IPS DF 4.7 (cell line): ENCODE data around the gene ZNF174.

Experiments used
- DNase-seq: peaks from one replicate; pipeline ENCODE4 v3.0.0-alpha.2; 2013; ENCODE audit warnings: low spot score; ENCODE audit errors: extremely low read depth

The ZNF174 gene

DNA sequence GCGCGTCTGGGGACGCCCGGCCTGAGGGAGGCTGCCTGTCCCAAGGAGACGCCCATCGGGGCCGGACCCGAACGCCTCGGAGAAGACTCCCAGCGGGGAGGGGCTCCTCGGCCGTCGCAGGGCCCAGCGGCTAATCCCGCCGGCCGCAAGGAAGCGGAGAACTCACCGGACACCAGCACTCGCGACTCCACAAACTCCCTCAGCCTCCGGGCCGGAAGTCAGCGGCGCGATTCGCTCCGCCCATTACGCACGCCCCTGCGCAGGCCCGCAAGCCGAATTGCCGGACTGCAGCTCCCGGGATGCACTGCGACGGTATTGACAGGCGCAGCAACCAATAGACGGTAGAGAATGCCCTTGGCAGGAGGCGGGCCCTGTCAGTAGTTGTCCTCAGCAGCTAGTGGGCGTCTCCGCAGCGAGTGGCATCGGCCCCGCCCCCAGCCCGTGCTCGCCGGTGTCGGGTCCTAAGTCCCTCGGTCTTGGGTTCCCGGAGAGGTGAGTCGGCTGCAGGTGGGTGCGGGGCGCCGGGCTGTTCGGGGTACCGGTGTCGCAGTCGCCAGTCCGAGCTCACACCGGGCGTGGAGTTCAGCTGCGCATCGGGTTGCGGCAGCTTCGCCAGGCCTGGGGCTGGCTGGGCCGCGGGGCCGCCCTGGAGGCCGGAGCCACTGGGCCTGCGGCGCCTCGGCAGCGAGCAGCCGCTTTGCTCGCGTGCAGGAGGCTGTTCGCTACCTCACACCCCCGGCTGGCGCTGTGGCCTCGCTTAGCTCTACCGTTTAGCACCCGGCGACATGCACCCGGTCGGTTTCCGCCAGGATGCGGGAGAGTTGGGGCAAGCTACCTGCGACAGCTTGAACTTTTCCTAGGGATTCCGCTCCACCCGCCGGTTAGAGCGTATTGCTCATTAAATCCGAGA, at the start of gene ZNF174, which contains the start of gene ZSCAN32:
TSS of gene ZNF174 (plus strand) at position 437 of the 910 bp plus-strand sequence. CDS start 790 bp downstream, outside the sequence.
TSS of gene ZSCAN32 (minus strand) at position 226 of the 910 bp plus-strand sequence. CDS start 3,447 bp downstream, outside the sequence.
- peak; percentile 96 for DNase-seq

DNA sequence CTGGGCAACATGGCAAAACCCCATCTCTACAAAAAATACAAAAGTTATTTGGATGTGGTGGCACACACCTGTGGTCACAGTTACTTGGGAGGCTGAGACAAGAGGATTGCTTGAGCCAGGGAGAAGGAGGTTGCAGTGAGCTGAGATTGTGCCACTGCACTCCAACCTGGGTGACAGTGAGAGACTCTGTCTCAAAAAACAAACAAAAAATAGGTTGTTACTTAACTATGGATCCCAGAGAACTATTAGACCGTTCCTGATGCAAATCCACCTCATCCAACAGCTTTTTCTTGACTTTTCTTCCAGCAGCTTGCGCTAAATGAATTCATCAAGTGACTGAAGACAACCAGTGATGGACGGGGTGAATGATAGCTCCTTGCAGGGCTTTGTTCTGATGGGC, 45.4 kb upstream of the ZNF174 start, which contains the start of gene OR2C1:
TSS of gene OR2C1 (plus strand) at position 301 of the 400 bp plus-strand sequence. CDS start at position 353, 52 bp downstream.
- no peak for DNase-seq

DNA sequence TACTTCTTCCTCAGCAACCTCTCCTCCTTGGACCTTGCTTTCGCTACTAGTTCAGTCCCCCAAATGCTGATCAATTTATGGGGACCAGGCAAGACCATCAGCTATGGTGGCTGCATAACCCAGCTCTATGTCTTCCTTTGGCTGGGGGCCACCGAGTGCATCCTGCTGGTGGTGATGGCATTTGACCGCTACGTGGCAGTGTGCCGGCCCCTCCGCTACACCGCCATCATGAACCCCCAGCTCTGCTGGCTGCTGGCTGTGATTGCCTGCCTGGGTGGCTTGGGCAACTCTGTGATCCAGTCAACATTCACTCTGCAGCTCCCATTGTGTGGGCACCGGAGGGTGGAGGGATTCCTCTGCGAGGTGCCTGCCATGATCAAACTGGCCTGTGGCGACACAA, 44.9 kb upstream of the ZNF174 start:
- no peak for DNase-seq

DNA sequence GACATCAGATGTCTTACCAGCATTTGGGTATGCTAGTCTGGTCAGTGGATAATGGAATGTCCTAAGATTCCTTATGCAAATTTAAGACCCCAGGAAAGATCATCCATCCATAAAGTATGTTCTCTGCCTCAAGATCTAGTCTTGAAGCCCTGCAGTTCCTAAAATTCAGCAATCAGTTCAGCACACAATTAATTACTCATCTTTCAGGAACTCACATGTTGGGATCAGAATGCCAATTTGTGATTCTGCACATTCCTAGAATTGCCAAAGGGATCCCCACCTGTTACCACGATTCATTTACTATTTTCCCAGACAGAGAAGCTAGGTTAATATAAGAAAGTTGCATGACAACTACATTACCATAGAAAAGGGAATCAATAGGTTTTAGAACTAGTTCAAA, 42.1 kb upstream of the ZNF174 start:
- no peak for DNase-seq

DNA sequence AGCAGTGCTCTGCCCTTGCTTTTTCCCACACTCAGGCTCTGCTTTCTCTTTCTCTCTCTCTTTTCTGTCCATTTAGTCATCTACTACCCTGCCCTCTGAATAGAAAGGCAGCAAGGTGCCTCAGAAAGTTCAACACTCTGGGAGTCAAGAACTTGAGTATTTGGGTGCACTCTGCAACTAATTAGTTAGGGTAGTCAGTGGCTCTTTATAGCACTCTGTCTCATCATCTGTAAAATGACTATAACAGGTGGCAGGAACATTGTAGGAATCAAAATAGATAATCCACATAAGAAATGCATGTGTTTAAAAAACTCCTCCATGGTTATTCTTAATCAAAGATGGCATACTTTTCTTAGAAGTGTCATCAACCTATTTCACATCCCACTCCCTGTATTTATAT, 38.1 kb upstream of the ZNF174 start:
- DNase-seq = no peak

DNA sequence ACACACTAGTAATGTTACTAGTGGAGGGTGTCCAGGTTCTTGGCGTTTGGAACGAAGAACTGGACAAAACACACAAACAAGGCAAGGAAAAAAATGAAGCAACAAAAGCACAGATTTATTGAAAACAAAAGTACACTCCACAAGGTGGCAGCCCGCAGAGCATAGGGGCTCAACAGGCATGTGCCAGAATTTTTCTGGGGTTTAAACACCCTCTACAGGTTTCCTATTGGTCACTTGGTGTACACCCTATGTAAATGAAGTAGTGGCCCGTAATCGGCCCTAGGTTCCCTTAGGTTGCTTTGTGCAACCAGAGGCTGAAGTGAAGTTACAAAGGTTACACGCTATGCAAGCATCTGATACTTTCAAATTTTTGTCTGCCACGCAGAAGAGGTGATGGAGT, 37.2 kb upstream of the ZNF174 start:
- no peak for DNase-seq

DNA sequence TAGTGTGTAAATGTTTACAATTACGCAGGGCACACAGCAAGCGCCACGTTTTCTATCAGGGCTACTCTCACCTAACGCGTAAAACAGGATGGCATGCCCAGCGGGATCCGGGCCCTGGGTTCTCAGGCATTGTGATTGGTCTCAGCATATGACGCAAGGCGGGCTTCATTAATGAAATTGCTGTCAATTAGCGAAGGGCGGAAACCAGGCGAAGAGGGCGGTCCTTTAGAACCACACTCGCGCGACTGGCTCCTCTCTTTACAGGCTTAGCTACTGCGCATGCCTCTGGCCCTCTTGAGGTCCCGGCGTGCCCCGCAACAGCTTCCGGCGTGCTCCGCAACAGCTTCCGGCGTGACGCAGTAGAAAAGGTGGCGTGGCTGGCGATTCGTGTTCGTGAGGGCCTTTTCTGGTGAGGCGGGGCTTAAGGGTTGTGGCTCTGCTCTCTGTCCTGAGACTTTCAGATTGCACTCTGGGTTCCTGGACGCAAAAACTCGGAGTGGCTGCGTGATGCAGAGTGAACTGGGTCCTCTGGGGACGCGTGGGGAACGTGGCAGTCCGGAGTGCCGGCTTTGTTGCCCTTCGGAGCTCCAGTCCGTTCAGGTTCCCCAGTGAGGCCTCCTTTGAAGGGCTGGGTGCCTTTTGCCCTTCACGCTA, 36.1 kb upstream of the ZNF174 start:
- no peak for DNase-seq

DNA sequence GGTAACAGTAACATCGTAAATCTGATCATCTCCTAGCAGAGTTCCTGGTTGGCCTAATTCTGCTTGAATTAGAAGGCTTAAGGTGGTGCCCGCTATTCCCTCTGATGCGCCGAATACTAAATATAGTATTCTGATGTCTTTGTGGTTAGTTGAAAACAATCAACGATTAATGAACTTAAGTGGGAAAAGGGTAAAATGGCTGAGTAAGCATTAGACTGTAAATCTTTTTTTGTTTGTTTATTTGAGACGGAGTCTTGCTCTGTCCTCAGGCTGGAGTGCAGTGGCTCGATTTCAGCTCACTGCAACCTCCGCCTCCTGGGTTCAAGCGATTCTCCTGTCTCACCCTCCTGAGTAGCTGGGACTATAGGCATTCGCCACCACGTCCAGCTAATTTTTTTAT, 31.9 kb upstream of the ZNF174 start:
- DNase-seq = no peak

DNA sequence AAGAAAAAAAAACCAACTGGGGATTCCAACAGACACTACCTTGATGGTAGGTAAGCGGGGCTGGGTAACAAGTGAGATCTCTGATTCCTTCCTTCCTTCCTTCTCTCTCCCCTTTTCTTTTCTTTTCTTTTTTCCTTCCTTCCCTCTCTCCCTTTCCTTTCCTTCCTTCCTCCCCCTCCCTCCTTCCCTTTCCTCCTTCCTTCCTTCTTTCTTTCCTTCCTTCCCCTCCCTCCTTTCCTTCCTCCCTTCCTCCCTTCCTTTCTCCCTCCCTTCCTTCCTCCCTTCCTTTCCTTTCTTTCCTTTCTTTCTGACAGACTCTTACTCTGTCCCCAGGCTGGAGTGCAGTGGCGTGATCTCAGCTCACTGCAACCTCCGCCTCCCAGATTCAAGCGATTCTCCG, 25.3 kb upstream of the ZNF174 start:
- DNase-seq = no peak

DNA sequence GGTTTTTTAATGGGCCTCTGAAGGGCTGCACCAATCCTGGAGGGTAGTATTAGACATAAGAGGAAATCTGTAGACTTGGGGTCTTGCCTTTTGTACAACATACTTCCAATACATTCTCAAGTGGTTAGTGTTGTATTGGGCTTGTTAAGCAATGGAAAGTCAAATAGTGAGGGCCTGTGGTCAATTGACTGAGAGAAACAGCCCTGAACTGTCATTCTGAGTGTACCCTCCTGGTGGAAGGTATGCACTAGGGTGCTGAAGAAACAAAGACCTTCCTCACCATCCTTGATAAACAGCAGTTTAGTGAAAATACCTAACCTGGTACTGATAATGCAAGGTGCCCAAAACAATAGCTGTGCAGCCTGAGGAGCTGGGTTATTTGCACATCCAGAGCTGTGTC, 23.1 kb upstream of the ZNF174 start:
- no peak for DNase-seq

DNA sequence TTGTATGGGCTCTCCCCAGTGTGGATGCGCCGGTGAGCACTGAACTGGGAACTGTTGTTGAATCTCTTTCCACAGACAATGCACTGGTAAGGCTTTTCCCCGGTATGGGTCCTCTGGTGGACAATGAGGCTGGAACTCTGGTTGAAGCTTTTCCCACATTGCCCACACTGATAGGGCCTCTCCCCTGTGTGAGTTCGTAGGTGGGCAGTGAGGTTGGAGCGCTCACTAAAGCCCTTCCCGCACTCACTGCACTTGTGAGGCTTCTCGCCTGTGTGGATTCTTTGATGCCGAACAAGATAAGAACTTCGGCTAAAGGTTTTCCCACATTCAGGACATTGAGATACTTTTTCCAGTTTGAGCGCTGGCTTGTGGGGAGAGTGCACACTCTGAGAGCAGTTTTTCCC, 18.0 kb upstream of the ZNF174 start:
- no peak for DNase-seq

DNA sequence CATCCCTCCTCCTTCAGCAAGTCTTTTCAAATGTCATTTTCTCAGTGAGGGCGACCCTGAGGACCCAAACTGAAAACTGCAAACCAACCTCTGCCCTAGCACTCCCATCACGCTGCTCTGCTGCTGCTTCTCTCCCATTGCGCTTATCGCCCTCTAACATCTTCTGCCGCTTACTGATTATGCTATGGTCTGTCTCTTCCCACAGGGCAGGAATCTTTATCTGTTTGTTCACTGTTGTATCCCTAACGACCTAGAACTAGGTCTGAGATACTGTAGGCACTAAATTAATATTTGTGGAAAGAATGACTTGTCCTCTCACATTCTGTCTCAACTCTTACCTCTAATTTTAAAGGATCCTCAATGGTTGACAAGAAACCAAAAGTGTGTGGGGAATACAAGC, 12.7 kb upstream of the ZNF174 start:
- DNase-seq = no peak

DNA sequence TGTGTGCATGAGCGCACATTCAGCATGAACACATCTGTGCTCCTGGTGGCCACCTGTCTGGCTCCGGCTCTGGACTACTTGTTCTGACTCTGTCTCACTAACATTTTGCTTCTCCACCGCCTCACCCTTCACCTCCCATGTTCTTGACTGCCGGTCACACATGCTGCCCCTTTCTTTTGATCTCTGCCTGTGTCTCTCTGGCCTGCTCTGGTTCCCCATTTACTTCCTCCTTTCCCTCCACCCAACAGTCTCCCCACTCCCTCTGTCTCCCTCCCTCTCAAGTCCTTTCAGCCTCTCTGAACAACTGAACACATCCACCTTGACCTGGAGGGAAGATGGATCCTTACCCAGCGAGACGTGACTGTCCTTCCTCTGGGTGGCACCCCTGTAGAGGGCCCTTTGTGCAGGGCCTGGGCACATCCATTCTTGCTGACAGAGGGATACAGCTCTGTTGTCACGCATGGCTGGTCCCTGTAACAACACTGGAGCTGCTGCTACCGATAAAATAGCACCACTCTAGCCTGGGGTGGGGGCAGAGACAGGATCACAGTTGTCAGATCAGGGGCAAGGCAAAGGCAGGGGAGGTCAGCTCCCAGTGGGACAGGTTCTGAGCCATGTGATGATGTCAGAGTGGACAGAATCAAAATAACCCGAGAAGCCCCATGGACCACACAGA, 11.2 kb upstream of the ZNF174 start:
- no peak for DNase-seq

DNA sequence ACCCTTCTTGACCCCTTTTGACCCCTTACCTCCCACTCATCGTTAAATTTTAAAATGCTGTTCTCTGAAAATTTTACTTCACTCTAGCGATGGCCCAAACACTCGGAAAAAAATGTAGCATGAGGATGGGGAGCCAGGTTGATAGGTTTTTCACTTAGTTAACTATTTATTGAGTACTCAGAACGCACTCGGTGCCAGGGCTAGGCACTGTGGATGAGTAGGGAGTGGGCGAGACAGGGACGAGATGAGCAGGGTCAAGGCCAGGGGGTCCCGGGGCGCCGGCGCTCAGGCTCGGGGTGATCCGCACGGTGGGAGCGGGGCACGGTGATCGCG, 603 bp upstream of the ZNF174 start:
- DNase-seq = no peak

DNA sequence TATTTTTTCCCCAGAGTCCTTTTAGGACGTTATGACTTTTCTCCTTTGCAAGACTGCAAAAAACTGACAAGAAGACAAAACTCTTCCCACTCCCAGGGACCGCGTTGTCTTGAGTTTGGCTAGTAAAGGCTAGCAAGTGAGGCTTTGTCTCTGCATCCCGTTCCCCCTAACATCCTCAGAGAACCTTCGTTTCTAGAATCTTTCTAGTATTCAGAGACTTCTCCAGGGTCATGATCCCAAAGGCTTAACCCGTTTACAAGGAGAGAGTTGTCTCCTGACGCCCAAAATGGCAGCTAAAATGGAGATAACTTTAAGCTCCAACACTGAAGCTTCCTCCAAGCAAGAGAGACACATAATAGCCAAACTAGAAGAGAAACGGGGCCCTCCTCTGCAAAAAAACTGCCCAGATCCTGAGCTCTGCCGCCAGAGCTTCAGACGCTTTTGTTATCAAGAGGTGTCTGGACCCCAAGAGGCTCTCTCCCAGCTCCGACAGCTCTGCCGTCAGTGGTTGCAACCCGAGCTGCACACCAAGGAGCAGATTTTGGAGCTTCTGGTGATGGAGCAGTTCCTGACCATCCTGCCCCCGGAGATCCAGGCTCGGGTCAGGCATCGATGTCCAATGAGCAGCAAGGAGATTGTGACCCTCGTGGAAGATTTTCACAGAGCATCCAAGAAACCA, 843 bp downstream of the ZNF174 start:
- DNase-seq = no peak

DNA sequence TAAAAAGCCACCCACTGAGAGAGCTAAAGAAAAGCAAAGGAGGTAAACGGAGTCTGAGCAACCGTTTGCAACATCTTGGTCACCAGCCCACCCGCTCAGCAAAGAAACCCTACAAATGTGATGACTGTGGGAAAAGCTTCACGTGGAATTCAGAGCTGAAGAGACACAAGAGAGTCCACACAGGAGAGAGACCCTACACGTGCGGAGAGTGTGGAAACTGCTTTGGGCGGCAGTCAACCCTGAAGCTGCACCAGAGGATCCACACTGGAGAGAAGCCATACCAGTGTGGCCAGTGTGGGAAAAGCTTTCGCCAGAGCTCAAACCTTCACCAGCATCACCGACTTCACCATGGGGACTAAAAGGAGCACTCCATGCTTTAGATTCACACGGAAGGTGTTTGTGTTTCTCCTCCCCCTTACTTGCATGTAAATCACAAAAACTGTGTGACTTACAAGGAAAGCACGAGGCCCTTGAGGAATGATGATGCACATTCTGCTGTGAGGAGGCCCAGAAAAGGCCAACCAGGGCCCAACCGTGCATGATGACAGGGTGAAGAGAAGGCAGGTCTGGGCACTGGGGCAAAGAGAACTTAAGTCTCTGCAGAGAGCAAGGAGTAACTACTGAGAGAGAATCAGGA, 7.7 kb downstream of the ZNF174 start:
- no peak for DNase-seq

DNA sequence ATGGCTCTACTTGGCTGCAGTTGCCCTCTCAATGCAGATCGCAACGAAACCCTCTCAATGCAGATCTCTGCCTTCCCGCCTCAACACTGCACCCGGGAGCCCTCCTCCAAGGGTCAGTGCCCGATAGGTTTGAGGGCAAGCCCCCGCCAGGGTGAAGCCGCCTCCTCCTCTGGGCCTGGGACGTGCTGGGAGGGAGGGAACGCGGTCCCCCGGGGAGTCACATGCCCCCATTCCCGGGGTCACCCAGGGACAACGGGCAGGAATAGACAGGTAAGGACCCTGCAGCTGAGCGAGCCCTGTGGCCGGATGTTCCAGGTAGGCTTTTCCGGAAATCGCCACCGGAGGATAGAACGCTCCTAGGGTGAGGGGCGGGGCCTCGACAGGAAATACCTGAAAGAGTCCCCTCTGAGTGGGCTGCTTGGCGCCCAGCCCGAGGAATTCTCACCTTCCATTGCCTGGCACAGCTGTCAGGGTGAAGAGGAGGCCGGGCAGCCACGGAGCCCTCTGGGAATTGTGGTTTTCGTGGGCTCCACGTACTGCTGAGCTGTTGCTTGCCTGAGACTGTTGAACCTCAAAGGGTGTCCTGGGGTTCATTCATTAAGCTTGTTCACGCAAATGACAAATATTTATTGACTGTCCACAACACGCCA, 12.8 kb downstream of the ZNF174 start:
- DNase-seq = no peak

DNA sequence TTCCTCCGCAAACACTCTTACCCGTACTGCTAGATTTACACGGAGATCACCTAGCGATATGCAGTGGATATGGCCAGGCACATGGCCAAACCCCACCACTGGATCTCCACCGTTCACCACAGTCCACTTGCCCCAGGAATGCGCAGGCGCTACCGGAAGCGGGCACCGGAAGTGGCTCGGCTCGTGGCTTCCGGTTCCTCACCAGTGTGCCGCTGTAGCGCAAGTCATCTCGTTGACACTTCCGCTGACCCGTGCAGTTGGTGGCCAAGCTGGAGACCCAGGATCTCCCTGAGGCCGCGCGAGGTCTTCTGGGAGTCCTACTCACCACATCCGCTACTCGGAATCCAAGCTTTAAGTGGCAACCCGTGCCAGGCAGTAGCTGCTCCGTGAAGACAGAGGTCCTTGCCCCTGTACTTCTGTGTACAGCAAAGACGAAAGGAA, 30.8 kb downstream of the ZNF174 start:
- DNase-seq = no peak

DNA sequence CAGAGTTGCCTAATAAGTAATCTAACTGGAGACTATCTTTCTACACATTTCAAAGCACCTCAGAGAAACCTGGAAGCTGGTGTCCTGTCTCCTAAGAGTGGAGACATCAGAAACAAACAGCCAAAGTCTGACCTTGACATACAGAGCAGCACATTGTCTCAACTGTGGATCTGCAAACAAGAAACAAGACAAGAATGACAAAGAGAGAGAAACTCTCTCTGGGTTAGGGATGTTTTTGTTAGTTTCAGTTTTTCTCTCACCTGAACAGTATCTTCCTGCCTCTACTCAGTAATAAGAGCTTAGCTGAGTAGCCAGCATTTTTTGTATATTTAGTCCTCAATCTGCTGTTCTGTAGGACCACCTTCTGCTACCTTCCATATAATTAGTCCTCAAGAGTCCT, 33.4 kb downstream of the ZNF174 start:
- no peak for DNase-seq

DNA sequence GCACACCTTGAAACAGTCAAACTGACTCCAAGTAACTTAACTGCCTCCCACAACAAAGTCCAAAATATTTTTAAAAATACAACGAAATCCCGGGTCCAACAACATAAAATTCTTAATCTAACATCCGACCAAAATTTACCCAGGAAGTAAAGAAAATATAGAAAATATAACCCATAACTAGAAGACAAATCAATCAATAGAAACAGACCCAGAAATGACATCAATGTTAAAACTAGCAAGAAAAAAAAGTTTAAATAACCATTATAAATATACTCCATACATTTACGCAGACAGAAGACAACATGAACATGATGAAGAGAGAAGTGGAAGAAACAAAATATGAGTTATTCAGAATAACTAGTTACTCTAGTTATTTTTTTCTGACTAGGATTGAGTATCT, 38.6 kb downstream of the ZNF174 start:
- no peak for DNase-seq
